GM21717 (cell line): ENCODE results near the gene ABCD3.

Experiments
- ATAC-seq: cut with Tn5 transposase; IDR thresholded peaks from one replicate; pipeline ENCODE4 v1.9.1; 2021; ENCODE audit warnings: mild to moderate bottlenecking, moderate library complexity; ENCODE audit not compliant: unreplicated experiment

The ABCD3 gene

DNA sequence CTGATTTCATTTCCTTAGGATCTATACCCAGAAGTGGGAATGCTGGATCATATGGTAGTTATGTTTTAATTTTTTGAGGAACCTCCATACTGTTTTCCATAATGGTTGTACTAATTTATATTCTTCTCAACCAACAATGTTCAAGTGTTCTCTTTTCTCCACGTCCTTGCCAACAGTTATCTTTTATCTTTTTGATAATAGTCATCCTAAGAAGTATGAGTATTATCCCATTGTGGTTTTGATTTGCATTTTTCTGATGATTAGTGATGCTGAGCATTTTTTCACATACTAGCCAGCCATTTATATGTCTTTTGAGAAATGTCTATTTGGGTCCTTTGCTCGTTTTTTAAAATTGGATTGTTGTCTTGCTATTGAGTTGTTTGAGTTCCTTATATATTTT, 38.5 kb downstream of the ABCD3 start:
- ATAC-seq = no peak

DNA sequence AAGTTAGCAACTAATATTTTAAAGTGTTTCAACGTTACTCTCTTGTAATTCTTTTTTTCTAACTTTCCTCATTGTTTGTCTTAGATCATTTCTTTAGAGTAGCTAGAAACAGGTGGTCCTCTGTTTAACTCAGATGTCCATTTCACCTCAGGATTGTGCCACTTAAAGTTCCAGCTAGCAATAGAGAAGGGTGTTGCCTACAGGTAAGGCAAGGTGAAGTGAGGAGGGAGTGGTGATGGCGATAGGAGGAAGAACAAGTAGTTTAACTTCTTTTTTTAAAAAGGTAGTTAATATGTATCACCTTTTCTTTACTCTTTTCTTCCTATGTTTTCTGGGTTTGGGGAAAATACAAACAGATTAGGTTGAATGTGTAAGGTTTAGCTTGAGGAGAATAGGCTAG, 44.4 kb downstream of the ABCD3 start:
- no peak for ATAC-seq

DNA sequence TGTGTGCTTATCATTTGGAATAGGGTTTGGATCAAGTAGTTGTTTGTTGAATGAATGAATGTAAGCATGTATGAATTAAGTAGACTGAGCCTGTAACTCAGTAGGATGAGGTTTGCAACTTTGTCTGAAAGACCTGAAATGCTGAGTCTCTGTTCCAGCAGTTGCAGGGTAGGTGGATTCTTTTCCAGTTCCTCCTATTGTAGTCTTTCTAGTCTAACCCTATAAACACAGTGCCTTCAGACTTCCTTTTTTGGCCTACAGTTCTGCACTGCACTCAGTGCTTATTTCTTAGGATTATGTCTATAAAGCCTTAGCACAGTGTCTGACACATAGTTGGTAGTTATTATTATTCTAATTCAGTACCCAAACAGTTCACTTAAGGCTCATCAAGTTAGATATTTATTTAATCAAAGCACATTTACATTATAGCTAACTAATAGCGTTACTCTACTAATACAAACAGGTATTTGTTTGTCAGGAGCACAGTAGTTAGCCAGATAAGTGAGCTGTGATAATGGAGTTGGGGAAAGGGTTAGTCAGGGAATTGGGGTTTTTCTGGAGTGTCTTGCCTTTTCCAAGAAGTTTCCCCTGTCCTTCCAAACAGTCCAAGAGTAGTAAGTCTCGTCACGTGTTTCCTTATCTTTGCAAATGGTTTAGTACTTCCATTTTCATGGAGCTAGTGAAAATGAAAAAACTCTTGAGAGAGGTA, 45.0 kb downstream of the ABCD3 start:
- no peak for ATAC-seq

DNA sequence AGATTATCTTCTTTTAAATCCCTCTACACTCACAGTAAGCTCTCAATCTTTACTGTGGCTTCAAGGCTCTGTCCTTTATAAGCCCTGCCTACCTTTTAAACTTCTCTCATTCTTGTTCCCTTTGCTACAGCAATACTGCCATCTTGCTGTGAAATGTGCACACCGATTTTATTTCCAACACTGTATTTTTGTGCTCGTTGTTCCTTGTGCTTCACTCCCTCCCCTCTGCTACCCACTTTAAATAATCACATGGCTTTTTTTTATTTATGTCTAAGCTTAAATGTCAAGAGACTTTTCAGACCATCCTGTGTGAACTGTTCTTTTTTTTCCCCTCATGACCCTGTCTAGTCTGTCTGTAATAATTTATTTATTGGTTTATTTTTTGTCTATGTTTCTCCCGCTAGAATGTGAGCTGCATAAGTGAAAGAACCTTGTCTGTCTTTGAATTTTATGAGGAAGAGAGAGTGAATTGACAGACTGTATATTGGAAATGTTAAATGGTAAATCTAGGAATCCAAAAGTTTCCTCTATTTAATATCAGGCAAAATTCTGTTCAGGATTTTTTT, 45.7 kb downstream of the ABCD3 start:
- ATAC-seq = no peak

DNA sequence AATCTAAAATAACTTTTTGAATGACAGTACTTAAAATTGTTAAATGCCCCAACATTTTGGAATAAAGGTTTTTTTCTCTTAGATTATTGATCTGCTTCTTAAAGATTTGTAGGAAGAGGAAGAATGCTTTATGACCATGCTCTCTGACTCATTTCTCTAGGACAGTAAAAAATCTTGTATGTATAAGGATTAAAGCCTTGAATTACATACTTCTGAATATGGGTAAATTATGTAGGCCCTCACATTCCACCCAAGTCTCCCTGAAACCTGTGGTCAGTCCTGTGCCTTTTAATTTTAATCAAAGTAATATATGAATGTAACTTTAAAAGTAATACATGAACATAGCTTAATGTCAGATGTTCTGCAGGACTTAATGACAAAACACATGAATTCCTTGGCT, 50.5 kb downstream of the ABCD3 start:
- no peak for ATAC-seq

GRCh38 chr1:94471271-94471670, 53.1 kb downstream of the ABCD3 start:
- ATAC-seq = no peak

- no peak for ATAC-seq
These were observed 57.0 kb downstream of the ABCD3 start for GRCh38 chr1:94475232-94475631.

DNA sequence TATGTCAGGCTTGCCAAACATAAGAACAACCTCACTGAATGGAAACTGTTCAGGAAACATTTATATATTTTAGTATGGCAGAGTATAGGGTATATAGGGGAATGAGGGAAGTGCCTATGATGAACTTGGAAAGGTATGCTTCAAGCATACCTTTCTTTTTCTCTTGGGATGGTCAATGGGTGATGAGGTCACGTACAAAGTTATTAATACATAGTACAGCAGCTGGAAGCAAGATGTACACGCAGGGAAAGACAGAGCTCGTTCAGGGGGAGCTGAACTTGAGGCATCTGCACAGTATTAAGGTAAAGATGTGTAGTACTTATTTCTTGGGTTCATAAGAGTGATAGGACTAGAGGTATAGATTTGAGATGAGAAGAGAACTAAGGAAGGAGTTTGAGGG, 61.5 kb downstream of the ABCD3 start:
- ATAC-seq = no peak

- ATAC-seq = peak; percentile 88
These were observed 63.3 kb downstream of the ABCD3 start for GRCh38 chr1:94481473-94481933.

- no peak for ATAC-seq
These were observed 68.8 kb downstream of the ABCD3 start for GRCh38 chr1:94486990-94487389.

DNA sequence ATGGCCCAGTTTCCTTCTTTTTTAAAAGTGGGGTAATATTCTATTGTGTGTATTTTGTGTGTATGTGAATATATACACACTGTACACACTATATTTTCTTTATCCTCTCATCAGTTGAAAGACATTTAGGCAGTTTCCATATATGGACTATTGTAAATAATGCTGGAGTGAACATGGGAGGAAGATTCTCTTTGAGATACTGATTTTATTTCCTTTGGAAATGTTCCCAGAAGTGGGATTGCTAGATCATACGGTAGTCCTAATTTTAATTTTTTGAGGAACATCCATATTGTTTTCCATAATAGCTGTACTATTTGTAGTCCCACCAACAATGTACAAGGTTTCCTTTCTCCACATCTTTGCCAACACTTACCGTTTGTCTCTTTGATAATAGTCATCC, 72.4 kb downstream of the ABCD3 start:
- no peak for ATAC-seq

DNA sequence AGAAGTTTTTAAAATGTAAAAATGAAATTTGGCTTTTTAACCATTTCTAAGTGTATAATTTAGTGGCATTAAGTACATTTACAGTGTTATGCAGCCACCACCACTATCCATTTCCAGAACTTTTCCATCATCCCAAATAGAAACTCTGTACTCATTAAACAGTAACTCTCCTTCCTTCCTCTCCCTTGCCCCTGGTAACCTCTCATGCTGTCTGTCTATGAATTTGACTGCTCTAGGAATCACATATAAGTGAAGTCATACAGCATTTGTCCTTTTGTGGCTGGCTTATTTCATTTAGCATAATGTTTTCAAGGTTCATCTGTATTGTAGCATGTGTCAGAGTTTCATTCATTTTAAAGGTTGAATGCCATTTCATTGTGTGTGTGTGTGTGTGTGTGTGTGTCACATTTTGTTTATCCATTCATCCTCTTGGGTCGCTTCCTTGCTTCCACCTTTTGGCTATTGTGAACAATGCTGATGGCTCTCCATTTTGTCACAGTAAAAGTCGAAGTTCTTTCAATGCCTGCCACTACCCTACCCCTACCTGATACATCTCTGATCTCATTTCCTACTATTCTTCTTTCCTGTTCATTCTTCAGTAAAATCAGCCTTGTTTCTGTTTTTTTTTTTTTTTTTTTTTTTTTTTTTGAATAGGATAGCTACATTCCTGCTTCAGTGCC, 78.0 kb downstream of the ABCD3 start:
- ATAC-seq = no peak

GRCh38 chr1:94501426-94501825, 83.2 kb downstream of the ABCD3 start:
- no peak for ATAC-seq

DNA sequence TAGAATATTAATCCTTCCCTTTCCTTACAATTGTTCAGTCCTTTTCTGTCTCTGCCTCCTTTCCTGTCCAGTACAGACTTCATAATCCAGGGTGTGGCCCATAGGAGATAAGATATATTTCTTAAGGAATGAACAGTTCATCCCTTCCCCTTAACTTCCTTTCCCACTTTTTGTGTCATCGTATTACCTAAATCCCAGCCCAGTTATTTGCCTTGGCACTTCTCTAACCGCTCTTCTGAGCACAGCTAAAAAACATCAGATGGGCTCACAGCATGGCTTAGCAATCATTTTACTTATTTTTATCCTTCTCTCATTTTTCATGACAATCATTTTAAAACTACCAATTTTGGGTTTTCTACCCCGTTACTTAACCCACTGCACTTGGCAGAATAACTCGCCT, 83.7 kb downstream of the ABCD3 start:
- no peak for ATAC-seq

DNA sequence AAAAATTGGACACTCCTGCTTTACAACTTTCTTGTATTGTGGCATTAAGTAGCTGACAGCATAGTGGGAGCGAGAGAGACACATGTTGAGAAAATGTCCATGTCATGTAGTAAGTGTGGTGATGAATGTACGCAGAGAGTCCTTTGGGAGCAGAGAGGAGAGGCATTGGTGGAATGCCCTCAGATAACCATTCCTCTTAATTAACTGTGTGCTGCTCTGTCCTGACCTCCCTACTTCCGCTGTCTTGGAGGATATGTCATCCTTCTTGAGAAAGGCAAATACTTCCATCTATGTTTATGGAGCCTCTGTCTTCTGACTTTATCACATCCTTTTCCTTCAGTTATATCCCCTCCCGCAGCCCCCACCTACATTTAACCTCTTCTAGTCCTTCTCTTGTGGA, 85.0 kb downstream of the ABCD3 start:
- ATAC-seq = no peak

DNA sequence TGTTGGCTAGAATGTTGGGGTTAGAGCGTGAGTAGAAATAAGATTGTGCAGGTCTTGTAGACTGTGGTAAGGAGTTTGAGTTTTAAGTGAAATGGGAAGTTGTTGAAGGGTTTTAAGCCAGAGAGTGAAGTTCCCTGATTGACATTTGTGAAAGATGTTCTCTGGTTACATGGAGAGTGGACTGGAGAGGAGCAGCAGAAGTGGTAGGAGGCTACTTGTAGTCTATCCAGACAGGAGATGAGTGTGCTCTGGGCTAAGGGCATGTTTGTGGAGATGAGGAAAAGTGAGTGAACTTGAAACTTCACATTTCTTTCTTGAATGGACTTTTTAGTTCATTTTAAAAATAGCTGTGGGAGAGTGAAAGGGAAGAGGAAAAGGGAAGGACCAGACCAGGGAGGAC, 86.4 kb downstream of the ABCD3 start:
- ATAC-seq = no peak

DNA sequence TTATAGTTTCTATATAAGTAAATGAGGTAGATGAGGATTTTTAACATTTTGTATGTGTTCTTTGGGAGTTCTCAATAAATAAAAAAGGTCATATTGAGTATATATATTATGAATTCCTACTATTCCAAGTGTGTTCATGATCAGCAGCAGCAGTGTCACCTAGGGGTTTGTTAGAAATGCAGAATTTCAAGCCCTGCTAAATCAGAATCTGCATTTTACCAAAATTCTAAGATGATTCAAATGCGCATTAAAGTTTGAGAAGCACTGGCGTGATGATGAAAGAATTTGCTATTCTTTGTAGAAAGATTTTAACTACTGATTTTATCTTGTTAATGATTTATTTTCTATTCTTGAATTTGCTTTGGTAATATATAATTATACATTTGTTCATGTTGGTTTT, 94.6 kb downstream of the ABCD3 start:
- ATAC-seq = no peak

DNA sequence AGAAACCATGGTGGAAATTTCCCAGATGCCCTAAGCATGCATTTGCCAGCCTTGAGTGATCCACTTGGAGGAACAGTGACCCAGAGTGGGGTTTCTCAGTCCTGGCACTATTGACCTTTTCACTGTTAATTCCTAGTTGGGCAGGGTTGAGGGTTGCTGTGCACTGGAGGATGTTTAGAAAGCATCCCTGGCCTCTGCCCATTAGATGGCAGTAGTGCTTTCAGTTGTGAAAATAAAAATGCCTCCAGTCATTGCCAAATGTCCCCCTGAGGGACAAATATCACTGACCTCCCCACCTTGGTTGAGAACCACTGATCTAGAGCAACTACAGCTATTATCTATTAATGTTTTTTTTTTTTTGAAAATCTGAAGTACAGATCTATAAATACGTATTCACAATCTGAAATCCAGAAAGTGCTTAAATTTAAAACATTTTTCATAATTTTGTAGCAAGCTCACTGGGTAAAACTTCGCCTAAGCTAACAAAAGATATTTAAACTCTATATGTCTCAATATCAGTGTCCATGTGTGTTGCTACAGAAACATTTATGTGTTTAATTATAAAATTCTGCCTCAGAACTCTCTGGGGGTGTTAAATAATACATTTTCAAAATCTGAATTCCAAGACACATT, 96.0 kb downstream of the ABCD3 start:
- ATAC-seq = no peak

- ATAC-seq = no peak
These were observed 97.2 kb downstream of the ABCD3 start for GRCh38 chr1:94515296-94515947.

DNA sequence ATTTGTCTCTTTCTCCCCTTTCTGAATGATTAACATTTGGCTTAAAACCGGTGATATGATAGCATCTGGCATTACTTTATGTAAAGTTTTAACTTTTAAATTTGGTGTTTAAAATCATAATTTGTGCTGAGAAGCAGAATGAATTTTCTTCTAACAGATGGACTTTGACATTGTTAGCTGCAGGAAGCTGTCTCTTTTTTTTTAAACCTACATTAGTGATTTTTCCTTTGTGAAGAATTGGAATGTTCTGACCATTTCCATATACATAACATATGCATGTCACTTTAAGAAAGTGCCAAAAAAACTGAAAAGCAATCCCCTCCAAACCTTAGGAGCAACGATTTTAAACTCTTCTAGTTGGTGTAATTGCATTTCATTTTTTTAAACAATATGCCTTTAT, 101.2 kb downstream of the ABCD3 start:
- no peak for ATAC-seq

GRCh38 chr1:94522304-94522703, 104.1 kb downstream of the ABCD3 start:
- ATAC-seq = no peak
